HG02852 (cell line): ENCODE results near the gene CNMD.
"Not testable (repeated sequence)": the region's sequence is repeated elsewhere in the genome, so short reads cannot be mapped to it uniquely, and the experiment has no call there.

ENCODE experiments used
- ATAC-seq: cut with Tn5 transposase; IDR thresholded peaks from one replicate; pipeline ENCODE4 v1.9.1; 2021; ENCODE audit warnings: mild to moderate bottlenecking, moderate library complexity; ENCODE audit not compliant: unreplicated experiment

Gene CNMD

GRCh38 chr13:52696566-52696965 is 43.1 kb downstream of the CNMD start:
- no peak for ATAC-seq

- peak; percentile 89 for ATAC-seq
Observed at GRCh38 chr13:52695856-52696255, 43.8 kb downstream of the CNMD start.

- ATAC-seq: no peak
Observed at GRCh38 chr13:52686376-52686775, 53.2 kb downstream of the CNMD start.

- ATAC-seq: not testable (repeated sequence)
Observed at GRCh38 chr13:52685806-52686205, 53.8 kb downstream of the CNMD start.

GRCh38 chr13:52677823-52678222 is 61.8 kb downstream of the CNMD start:
- no peak for ATAC-seq

- ATAC-seq: no peak
Observed at GRCh38 chr13:52673465-52673864, 66.2 kb downstream of the CNMD start.

GRCh38 chr13:52670726-52671125 is 68.9 kb downstream of the CNMD start:
- no peak for ATAC-seq

- ATAC-seq: no peak
Observed at GRCh38 chr13:52669677-52670076, 69.9 kb downstream of the CNMD start.

- ATAC-seq: no peak
Observed at GRCh38 chr13:52665325-52665724, 74.3 kb downstream of the CNMD start.

GRCh38 chr13:52664272-52664671 is 75.3 kb downstream of the CNMD start:
- ATAC-seq: no peak

GRCh38 chr13:52659340-52659739 is 80.3 kb downstream of the CNMD start:
- ATAC-seq: no peak
